B cell (primary cell): ENCODE results near the gene ZNF507. TPM values are rescaled to one million over a fixed set of nuclear protein-coding genes. Genes with fewer than 3 reads are reported as not detected.

Source experiments
- ATAC-seq: fragments of 200-7000 bp; cut with Tn5 transposase; one replicate; pipeline ENCODE4 v1.10.0; 2021; ENCODE audit warnings: low read depth, mild to moderate bottlenecking, moderate number of reproducible peaks, moderate library complexity
- CTCF ChIA-PET: fragments of 350-600 bp; sonication (Branson Sonifier 250); formaldehyde crosslinking; loops from one replicate; lab custom pipeline; 2021; ENCODE audit warnings: antibody characterized with exemption, inconsistent platforms; lab: Charles Lee
- POLR2A ChIA-PET: fragments of 350-600 bp; sonication (Branson Sonifier 250); formaldehyde crosslinking; loops from one replicate; lab custom pipeline; 2021; ENCODE audit warnings: antibody characterized with exemption; lab: Charles Lee
- DNase-seq: peaks from one replicate; pipeline ENCODE4 v3.0.0; 2013
- H2AFZ ChIP-seq: 2 replicates; pipeline ENCODE4 v1.6.1; 2012; ENCODE audit warnings: mild to moderate bottlenecking, low read depth, low read length; ENCODE audit not compliant: insufficient read depth, poor library complexity, severe bottlenecking
- H3K27ac ChIP-seq, 2 donors: 1 replicate in 1 of 2; 2 replicates in 1 of 2; pipeline ENCODE4 v1.5.1; 2012 to 2013; ENCODE audit warnings: low read length in 2 of 2, mild to moderate bottlenecking in 2 of 2, moderate library complexity in 1 of 2
- H3K27me3 ChIP-seq, 4 experiments: fragments of 200-600 bp in 1 of 4; sonication (generic) in 1 of 4; replicated peaks in 1 of 4; 1 replicate in 2 of 4; 2 replicates in 2 of 4; pipeline versions ENCODE4 v1.6.1 to v1.7.0; 2013 to 2016; ENCODE audit warnings: low read length in 3 of 4, mild to moderate bottlenecking in 2 of 4, mixed read lengths in 1 of 4, moderate library complexity in 1 of 4; ENCODE audit not compliant: insufficient read depth in 4 of 4, control insufficient read depth in 3 of 4; ENCODE audit errors: control extremely low read depth in 1 of 4
- H3K36me3 ChIP-seq, 2 experiments: replicated peaks in 1 of 2; 1 replicate in 1 of 2; 2 replicates in 1 of 2; pipeline versions ENCODE4 v1.6.1 to v1.7.1; 2013; ENCODE audit warnings: low read length in 1 of 2; ENCODE audit not compliant: insufficient read depth in 2 of 2, control insufficient read depth in 1 of 2; ENCODE audit errors: control extremely low read depth in 1 of 2, extremely low read depth in 1 of 2
- H3K4me1 ChIP-seq, 2 donors: fragments of 200-600 bp in 1 of 2; sonication (generic) in 1 of 2; 1 replicate in 1 of 2; 2 replicates in 1 of 2; pipeline versions ENCODE4 v1.5.1 to v1.6.1; 2013 to 2017; ENCODE audit warnings: low read length in 2 of 2; ENCODE audit not compliant: control insufficient read depth in 2 of 2, insufficient read depth in 2 of 2
- H3K4me2 ChIP-seq: replicated peaks from 2 replicates; pipeline ENCODE3; 2012; ENCODE audit warnings: mild to moderate bottlenecking, low read depth, low read length; ENCODE audit not compliant: poor library complexity, severe bottlenecking
- H3K4me3 ChIP-seq, 5 experiments: fragments of 200-600 bp in 1 of 5; sonication (generic) in 1 of 5; 1 replicate in 3 of 5; 2 replicates in 2 of 5; pipeline versions ENCODE4 v1.5.1 to v1.7.0; 2011 to 2016; ENCODE audit warnings: low read length in 4 of 5, mild to moderate bottlenecking in 4 of 5, low read depth in 2 of 5, control low read depth in 1 of 5, moderate library complexity in 1 of 5; ENCODE audit not compliant: insufficient read depth in 1 of 5; ENCODE audit errors: control extremely low read depth in 1 of 5, extremely low read depth in 1 of 5
- H3K79me2 ChIP-seq: fragments of 200-600 bp; sonication (generic); one replicate; pipeline ENCODE4 v1.6.0; 2016; ENCODE audit warnings: low read length; ENCODE audit not compliant: control insufficient read depth, insufficient read depth
- H3K9ac ChIP-seq: fragments of 200-600 bp; sonication (generic); 2 replicates; pipeline ENCODE4 v1.6.1; 2017; ENCODE audit warnings: mild to moderate bottlenecking, low read length, moderate library complexity
- H3K9me3 ChIP-seq, 3 donors: one replicate each; pipeline versions ENCODE4 v1.6.1 to v1.7.1; 2013; ENCODE audit warnings: low read length in 2 of 3; ENCODE audit not compliant: control insufficient read depth in 2 of 3, insufficient read depth in 1 of 3; ENCODE audit errors: control extremely low read depth in 1 of 3
- H4K20me1 ChIP-seq: 2 replicates; pipeline ENCODE4 v1.6.0; 2012; ENCODE audit warnings: mild to moderate bottlenecking, low read length; ENCODE audit not compliant: insufficient read depth, control insufficient read depth, poor library complexity, severe bottlenecking
- H3K27ac Mint-ChIP-seq: one replicate; pipeline ENCODE4 v1.8.0; 2021; ENCODE audit warnings: mixed read lengths
- H3K27me3 Mint-ChIP-seq: one replicate; pipeline ENCODE4 v1.8.0; 2021; ENCODE audit warnings: mixed read lengths
- H3K4me1 Mint-ChIP-seq: one replicate; pipeline ENCODE4 v1.8.0; 2021; ENCODE audit warnings: mixed read lengths
- H3K4me3 Mint-ChIP-seq: one replicate; pipeline ENCODE4 v1.8.0; 2021; ENCODE audit warnings: mixed read lengths
- H3K9me3 Mint-ChIP-seq: one replicate; pipeline ENCODE4 v1.8.0; 2022; ENCODE audit warnings: mixed read lengths; ENCODE audit not compliant: insufficient read depth
- CTCF ChIP-seq: fragments of 200-600 bp; IDR thresholded peaks from one replicate; pipeline ENCODE4 v1.8.0; 2022; ENCODE audit warnings: antibody characterized with exemption, mild to moderate bottlenecking
- EZH2 ChIP-seq: IDR thresholded peaks from 2 replicates; pipeline ENCODE4 v1.6.1; 2012; ENCODE audit warnings: borderline replicate concordance, low read depth, mild to moderate bottlenecking, moderate library complexity, low read length; ENCODE audit not compliant: insufficient read depth, poor library complexity, severe bottlenecking
- WGBS: methylation state at CpG from one replicate; pipeline ENCODE4 v1.1.5; 2013; ENCODE audit warnings: missing lambda C conversion rate; ENCODE audit not compliant: insufficient coverage; 5-methylcytosine and 5-hydroxymethylcytosine counted together
- intact Hi-C: fragments of 100-400 bp; cut with micrococcal nuclease; formaldehyde crosslinking; loops from one replicate; pipeline ENCODE4 v1.10.0; 2022
- polyA plus RNA-seq: library from polyadenylated mRNA; depleted of rRNA; stranded (reverse); fragments of >200 nt; gene quantifications from 2 replicates; pipeline ENCODE4 v1.2.3, GENCODE V29; 2012
- total RNA-seq, 2 donors: library from RNA; stranded (reverse); fragments of 120-200 nt in 1 of 2; gene quantifications; 1 replicate in 1 of 2; 2 replicates in 1 of 2; pipeline versions ENCODE4 v1.2.3 to v1.2.4, GENCODE V29; 2013 to 2022

Gene ZNF507
- total and polyA plus RNA-seq, 2 donors (not counting 1 experiment from before 2014, with no cell fraction given) = 13.6 to 38.6 TPM

GRCh38 chr19:32415246-32415645 lies 69.8 kb downstream of the ZNF507 start:
- no peaks in the 10 kb centered on the region for H3K27me3 Mint-ChIP-seq
- POLR2A ChIA-PET = interaction anchor here (0.5 kb wide), 1 partner anchor 561 kb away, joined by 4 read pairs; no protein-coding TSS in a partner anchor
- Histone ChIP-seq H3K27me3 (no peaks in the 10 kb centered on the region), H4K20me1 (no peaks in the 10 kb centered on the region), H3K4me3 (no peak overlapping the region), H3K27ac (no peak overlapping the region), H3K4me2 (no peak overlapping the region), H3K9me3 (no peaks in the 10 kb centered on the region), H3K4me1 (no peaks in the 10 kb centered on the region), H3K79me2 (no peaks in the 10 kb centered on the region), H2AFZ (no peak overlapping the region), H3K9ac (no peak overlapping the region), H3K36me3 (peaks cover 8 to 23% of the 10 kb centered on the region in 2 experiments)
- H3K4me3 Mint-ChIP-seq = no peak overlapping the region
- no peak for DNase-seq
- CTCF ChIA-PET = no interaction called here
- no peak for ATAC-seq
- no peak overlapping the region for H3K27ac Mint-ChIP-seq
- no peaks in the 10 kb centered on the region for H3K9me3 Mint-ChIP-seq
- H3K4me1 Mint-ChIP-seq = no peaks in the 10 kb centered on the region
- intact Hi-C loops = no loop called here
- TF ChIP-seq EZH2 (no peak), CTCF (no peak)
- 100% methylated on average over 2 of the region's 5 CpGs for WGBS

GRCh38 chr19:32415669-32416068 lies 70.3 kb downstream of the ZNF507 start:
- Mint-ChIP-seq H3K27me3 (no peaks in the 10 kb centered on the region), H3K9me3 (no peaks in the 10 kb centered on the region), H3K4me3 (no peak overlapping the region), H3K4me1 (no peaks in the 10 kb centered on the region), H3K27ac (no peak overlapping the region)
- H3K27ac ChIP-seq = no peak overlapping the region
- TF ChIP-seq EZH2 (no peak), CTCF (no peak)
- no peaks in the 10 kb centered on the region for H3K9me3 ChIP-seq
- CTCF ChIA-PET = no interaction called here
- H3K4me3 ChIP-seq = no peak overlapping the region
- no peak overlapping the region for H3K9ac ChIP-seq
- peaks cover 8 to 23% of the 10 kb centered on the region in 2 experiments for H3K36me3 ChIP-seq
- WGBS = 100% methylated on average over 3 of the region's 5 CpGs
- H2AFZ ChIP-seq = no peak overlapping the region
- POLR2A ChIA-PET = no interaction called here
- no peaks in the 10 kb centered on the region for H3K4me1 ChIP-seq
- no peaks in the 10 kb centered on the region for H4K20me1 ChIP-seq
- no peaks in the 10 kb centered on the region for H3K27me3 ChIP-seq
- DNase-seq (no peak), ATAC-seq (no peak)
- H3K79me2 ChIP-seq = no peaks in the 10 kb centered on the region
- intact Hi-C loops = no loop called here
- no peak overlapping the region for H3K4me2 ChIP-seq
